PFSK-1 (cell line): ENCODE measurements around the gene IPO7.

Experiments used
- POLR2AphosphoS5 ChIP-seq: IDR thresholded peaks from 2 replicates; pipeline ENCODE4 v1.6.1; 2012; ENCODE audit warnings: low read depth, mild to moderate bottlenecking, control low read depth, low read length, moderate library complexity
- TF ChIP-seq, protein P1 (sequence below), 2 experiments: IDR thresholded peaks; 2 replicates each; pipeline versions ENCODE4 v1.6.1 to v1.8.0; 2011 to 2012; ENCODE audit warnings: low read depth in 2 of 2, low read length in 2 of 2, control low read depth in 1 of 2, inconsistent platforms in 1 of 2, mild to moderate bottlenecking in 1 of 2, moderate library complexity in 1 of 2; ENCODE audit not compliant: insufficient read depth in 1 of 2

GRCh38 chr11:9493492-9493891 is 109.0 kb downstream of the IPO7 start:
- TF ChIP-seq, protein P1, sequence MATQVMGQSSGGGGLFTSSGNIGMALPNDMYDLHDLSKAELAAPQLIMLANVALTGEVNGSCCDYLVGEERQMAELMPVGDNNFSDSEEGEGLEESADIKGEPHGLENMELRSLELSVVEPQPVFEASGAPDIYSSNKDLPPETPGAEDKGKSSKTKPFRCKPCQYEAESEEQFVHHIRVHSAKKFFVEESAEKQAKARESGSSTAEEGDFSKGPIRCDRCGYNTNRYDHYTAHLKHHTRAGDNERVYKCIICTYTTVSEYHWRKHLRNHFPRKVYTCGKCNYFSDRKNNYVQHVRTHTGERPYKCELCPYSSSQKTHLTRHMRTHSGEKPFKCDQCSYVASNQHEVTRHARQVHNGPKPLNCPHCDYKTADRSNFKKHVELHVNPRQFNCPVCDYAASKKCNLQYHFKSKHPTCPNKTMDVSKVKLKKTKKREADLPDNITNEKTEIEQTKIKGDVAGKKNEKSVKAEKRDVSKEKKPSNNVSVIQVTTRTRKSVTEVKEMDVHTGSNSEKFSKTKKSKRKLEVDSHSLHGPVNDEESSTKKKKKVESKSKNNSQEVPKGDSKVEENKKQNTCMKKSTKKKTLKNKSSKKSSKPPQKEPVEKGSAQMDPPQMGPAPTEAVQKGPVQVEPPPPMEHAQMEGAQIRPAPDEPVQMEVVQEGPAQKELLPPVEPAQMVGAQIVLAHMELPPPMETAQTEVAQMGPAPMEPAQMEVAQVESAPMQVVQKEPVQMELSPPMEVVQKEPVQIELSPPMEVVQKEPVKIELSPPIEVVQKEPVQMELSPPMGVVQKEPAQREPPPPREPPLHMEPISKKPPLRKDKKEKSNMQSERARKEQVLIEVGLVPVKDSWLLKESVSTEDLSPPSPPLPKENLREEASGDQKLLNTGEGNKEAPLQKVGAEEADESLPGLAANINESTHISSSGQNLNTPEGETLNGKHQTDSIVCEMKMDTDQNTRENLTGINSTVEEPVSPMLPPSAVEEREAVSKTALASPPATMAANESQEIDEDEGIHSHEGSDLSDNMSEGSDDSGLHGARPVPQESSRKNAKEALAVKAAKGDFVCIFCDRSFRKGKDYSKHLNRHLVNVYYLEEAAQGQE (IDR thresholded peaks at IDR 0.05; ENCODE audit: insufficient read depth in 1 of 2, low read depth in 2 of 2, low read length in 2 of 2) = no peak
- TF ChIP-seq POLR2AphosphoS5 = no peak
